NCI-H345 treated with DMSO at 0.1 percent for 48 hours (cell line): ENCODE results near the gene ZNF362.

Source experiments
- DNase-seq: peaks from one replicate; lab custom pipeline; 2025; ENCODE audit not compliant: unreplicated experiment; lab: John Stamatoyannopoulos, UW

Gene ZNF362

GRCh38 chr1:33323663-33324477 is 67.6 kb downstream of the ZNF362 start:
- no peak for DNase-seq

- DNase-seq: no peak
Observed at GRCh38 chr1:33324677-33325575, 68.6 kb downstream of the ZNF362 start.

- DNase-seq: no peak
Observed at GRCh38 chr1:33326785-33327184, 70.5 kb downstream of the ZNF362 start.

GRCh38 chr1:33327587-33328325 is 71.5 kb downstream of the ZNF362 start:
- no peak for DNase-seq

- no peak for DNase-seq
Observed at GRCh38 chr1:33328817-33329216, 72.5 kb downstream of the ZNF362 start.

GRCh38 chr1:33329600-33330305 is 73.5 kb downstream of the ZNF362 start:
- no peak for DNase-seq

GRCh38 chr1:33330361-33330890 is 74.1 kb downstream of the ZNF362 start:
- DNase-seq: no peak

- no peak for DNase-seq
Observed at GRCh38 chr1:33330906-33331305, 74.6 kb downstream of the ZNF362 start.

GRCh38 chr1:33331444-33332356 is 75.4 kb downstream of the ZNF362 start:
- DNase-seq: no peak

GRCh38 chr1:33332357-33332789 is 76.1 kb downstream of the ZNF362 start:
- no peak for DNase-seq

GRCh38 chr1:33332881-33333280 is 76.6 kb downstream of the ZNF362 start:
- DNase-seq: no peak

- no peak for DNase-seq
Observed at GRCh38 chr1:33334081-33334552, 77.8 kb downstream of the ZNF362 start.

GRCh38 chr1:33335020-33335419 is 78.7 kb downstream of the ZNF362 start:
- DNase-seq: no peak

GRCh38 chr1:33336580-33336979 is 80.3 kb downstream of the ZNF362 start:
- no peak for DNase-seq

GRCh38 chr1:33337441-33337840 is 81.1 kb downstream of the ZNF362 start:
- DNase-seq: no peak

GRCh38 chr1:33338048-33338439 is 81.8 kb downstream of the ZNF362 start:
- DNase-seq: no peak

GRCh38 chr1:33338440-33339211 is 82.3 kb downstream of the ZNF362 start:
- DNase-seq: no peak

- DNase-seq: no peak
Observed at GRCh38 chr1:33339413-33339812, 83.1 kb downstream of the ZNF362 start.
